ENCODE results near the gene ZNHIT6.

DNA sequence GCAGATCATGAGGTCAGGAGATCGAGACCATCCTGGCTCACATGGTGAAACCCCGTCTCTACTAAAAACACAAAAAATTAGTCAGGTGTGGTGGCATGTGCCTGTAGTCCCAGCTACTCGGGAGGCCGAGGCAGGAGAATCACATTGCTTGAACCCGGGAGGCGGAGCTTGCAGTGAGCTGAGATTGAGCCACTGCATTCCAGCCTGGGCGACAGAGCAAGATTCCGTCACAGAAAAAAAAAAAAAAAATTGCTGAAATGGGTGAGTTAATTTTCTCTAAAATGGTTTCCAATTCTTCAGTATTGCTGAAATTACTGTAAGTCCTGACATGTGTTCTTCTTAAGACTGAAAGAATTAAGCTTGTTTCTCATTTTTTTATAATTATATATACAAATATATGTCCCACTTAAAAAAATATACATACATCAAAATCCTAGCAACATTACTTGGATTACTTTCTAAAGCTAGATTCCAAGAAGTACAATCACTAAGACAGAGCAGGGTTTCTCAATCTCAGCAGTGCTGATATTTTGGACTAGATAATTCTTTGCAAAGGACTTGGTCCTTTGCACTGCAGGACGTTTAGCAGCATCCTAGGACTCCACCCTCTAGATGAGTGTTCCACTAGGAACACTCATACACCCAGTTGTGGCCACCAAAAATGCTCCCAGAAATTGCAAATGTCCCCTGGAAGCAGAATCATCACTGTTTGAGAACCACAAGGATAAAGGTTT lies 24.8 kb downstream of the ZNHIT6 start:
- TF ChIP-seq, protein P1, sequence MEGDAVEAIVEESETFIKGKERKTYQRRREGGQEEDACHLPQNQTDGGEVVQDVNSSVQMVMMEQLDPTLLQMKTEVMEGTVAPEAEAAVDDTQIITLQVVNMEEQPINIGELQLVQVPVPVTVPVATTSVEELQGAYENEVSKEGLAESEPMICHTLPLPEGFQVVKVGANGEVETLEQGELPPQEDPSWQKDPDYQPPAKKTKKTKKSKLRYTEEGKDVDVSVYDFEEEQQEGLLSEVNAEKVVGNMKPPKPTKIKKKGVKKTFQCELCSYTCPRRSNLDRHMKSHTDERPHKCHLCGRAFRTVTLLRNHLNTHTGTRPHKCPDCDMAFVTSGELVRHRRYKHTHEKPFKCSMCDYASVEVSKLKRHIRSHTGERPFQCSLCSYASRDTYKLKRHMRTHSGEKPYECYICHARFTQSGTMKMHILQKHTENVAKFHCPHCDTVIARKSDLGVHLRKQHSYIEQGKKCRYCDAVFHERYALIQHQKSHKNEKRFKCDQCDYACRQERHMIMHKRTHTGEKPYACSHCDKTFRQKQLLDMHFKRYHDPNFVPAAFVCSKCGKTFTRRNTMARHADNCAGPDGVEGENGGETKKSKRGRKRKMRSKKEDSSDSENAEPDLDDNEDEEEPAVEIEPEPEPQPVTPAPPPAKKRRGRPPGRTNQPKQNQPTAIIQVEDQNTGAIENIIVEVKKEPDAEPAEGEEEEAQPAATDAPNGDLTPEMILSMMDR (tag by site-specific recombination; IDR thresholded peaks at IDR 0.05), result no peak
- TF ChIP-seq FEZF1 (tag by site-specific recombination; IDR thresholded peaks at IDR 0.05), result no peak
- no peak for TF ChIP-seq ZNF629 (tag by site-specific recombination; IDR thresholded peaks at IDR 0.05)
- TF ChIP-seq KLF8 (tag by site-specific recombination; IDR thresholded peaks at IDR 0.05), result no peak
- TF ChIP-seq, protein P2, sequence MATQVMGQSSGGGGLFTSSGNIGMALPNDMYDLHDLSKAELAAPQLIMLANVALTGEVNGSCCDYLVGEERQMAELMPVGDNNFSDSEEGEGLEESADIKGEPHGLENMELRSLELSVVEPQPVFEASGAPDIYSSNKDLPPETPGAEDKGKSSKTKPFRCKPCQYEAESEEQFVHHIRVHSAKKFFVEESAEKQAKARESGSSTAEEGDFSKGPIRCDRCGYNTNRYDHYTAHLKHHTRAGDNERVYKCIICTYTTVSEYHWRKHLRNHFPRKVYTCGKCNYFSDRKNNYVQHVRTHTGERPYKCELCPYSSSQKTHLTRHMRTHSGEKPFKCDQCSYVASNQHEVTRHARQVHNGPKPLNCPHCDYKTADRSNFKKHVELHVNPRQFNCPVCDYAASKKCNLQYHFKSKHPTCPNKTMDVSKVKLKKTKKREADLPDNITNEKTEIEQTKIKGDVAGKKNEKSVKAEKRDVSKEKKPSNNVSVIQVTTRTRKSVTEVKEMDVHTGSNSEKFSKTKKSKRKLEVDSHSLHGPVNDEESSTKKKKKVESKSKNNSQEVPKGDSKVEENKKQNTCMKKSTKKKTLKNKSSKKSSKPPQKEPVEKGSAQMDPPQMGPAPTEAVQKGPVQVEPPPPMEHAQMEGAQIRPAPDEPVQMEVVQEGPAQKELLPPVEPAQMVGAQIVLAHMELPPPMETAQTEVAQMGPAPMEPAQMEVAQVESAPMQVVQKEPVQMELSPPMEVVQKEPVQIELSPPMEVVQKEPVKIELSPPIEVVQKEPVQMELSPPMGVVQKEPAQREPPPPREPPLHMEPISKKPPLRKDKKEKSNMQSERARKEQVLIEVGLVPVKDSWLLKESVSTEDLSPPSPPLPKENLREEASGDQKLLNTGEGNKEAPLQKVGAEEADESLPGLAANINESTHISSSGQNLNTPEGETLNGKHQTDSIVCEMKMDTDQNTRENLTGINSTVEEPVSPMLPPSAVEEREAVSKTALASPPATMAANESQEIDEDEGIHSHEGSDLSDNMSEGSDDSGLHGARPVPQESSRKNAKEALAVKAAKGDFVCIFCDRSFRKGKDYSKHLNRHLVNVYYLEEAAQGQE (tag by site-specific recombination; IDR thresholded peaks at IDR 0.05), result no peak
- TF ChIP-seq, protein P3, sequence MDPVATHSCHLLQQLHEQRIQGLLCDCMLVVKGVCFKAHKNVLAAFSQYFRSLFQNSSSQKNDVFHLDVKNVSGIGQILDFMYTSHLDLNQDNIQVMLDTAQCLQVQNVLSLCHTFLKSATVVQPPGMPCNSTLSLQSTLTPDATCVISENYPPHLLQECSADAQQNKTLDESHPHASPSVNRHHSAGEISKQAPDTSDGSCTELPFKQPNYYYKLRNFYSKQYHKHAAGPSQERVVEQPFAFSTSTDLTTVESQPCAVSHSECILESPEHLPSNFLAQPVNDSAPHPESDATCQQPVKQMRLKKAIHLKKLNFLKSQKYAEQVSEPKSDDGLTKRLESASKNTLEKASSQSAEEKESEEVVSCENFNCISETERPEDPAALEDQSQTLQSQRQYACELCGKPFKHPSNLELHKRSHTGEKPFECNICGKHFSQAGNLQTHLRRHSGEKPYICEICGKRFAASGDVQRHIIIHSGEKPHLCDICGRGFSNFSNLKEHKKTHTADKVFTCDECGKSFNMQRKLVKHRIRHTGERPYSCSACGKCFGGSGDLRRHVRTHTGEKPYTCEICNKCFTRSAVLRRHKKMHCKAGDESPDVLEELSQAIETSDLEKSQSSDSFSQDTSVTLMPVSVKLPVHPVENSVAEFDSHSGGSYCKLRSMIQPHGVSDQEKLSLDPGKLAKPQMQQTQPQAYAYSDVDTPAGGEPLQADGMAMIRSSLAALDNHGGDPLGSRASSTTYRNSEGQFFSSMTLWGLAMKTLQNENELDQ (tag by site-specific recombination; IDR thresholded peaks at IDR 0.05; ENCODE audit: low read depth), result no peak
- no peak for TF ChIP-seq ZNF16 (tag by site-specific recombination; IDR thresholded peaks at IDR 0.05; ENCODE audit: low read depth)
